Renal cortex interstitium (tissue), 11 donors: Measurements from ENCODE around the gene NOL9. TPM values are rescaled to one million over a fixed set of nuclear protein-coding genes. Genes with fewer than 3 reads are reported as not detected.

Experiments
- DNase-seq, 11 donors: peaks; one replicate each; pipeline ENCODE4 v3.0.0-alpha.2; 2013; ENCODE audit warnings: low read depth in 9 of 11, low spot score in 4 of 11; ENCODE audit errors: extremely low read depth in 1 of 11
- polyA plus RNA-seq, 3 donors: library from polyadenylated mRNA; unstranded; fragments of 120-200 nt; gene quantifications; one replicate each; pipeline ENCODE4 v1.2.1, GENCODE V29; 2013; ENCODE audit not compliant: insufficient read length in 3 of 3

Gene NOL9
- polyA plus RNA-seq, 3 donors, result 14.8 to 18.5 (median 18.1) TPM

- DNase-seq, result no peak
These were observed 43.8 kb downstream of the NOL9 start for GRCh38 chr1:6510493-6510892.

- DNase-seq, result no peak
These were observed 44.4 kb downstream of the NOL9 start for GRCh38 chr1:6509919-6510291.

GRCh38 chr1:6509220-6509918, 44.9 kb downstream of the NOL9 start:
- no peak for DNase-seq

GRCh38 chr1:6508816-6509189, 45.5 kb downstream of the NOL9 start:
- DNase-seq, result no peak

GRCh38 chr1:6508154-6508815, 46.0 kb downstream of the NOL9 start:
- DNase-seq, result no peak

- no peak for DNase-seq
These were observed 46.8 kb downstream of the NOL9 start for GRCh38 chr1:6507461-6507911.

GRCh38 chr1:6507037-6507428, 47.3 kb downstream of the NOL9 start:
- no peak for DNase-seq

- no peak for DNase-seq
These were observed 47.9 kb downstream of the NOL9 start for GRCh38 chr1:6506210-6507036.

GRCh38 chr1:6505367-6506209, 48.7 kb downstream of the NOL9 start:
- DNase-seq, result no peak

- no peak for DNase-seq
These were observed 49.4 kb downstream of the NOL9 start for GRCh38 chr1:6504887-6505286.

GRCh38 chr1:6503884-6504602, 50.3 kb downstream of the NOL9 start:
- DNase-seq, result no peak

- no peak for DNase-seq
These were observed 52.1 kb downstream of the NOL9 start for GRCh38 chr1:6502000-6502891.

- DNase-seq, result no peak
These were observed 53.0 kb downstream of the NOL9 start for GRCh38 chr1:6501279-6501813.

GRCh38 chr1:6500544-6501278, 53.6 kb downstream of the NOL9 start:
- no peak for DNase-seq

- DNase-seq, result no peak
These were observed 55.0 kb downstream of the NOL9 start for GRCh38 chr1:6499296-6499695.

GRCh38 chr1:6498576-6499111, 55.7 kb downstream of the NOL9 start:
- no peak for DNase-seq
